Liver (tissue), 9 donors: ENCODE measurements around the gene MED22. TPM values are rescaled to one million over a fixed set of nuclear protein-coding genes. Genes with fewer than 3 reads are reported as not detected.

Experiments used
- DNase-seq: peaks from one replicate; pipeline ENCODE4 v3.0.0-alpha.2; 2017; ENCODE audit warnings: low spot score
- H3K27ac ChIP-seq, 2 donors: one replicate each; pipeline ENCODE4 v1.7.0; 2013; ENCODE audit warnings: inconsistent platforms in 2 of 2, low read length in 2 of 2, control low read depth in 1 of 2, low read depth in 1 of 2, mild to moderate bottlenecking in 1 of 2
- H3K27me3 ChIP-seq, 4 donors: one replicate each; pipeline versions ENCODE4 v1.6.1 to v1.7.0; 2013; ENCODE audit warnings: low read length in 3 of 4, inconsistent platforms in 1 of 4, mild to moderate bottlenecking in 1 of 4, moderate library complexity in 1 of 4; ENCODE audit not compliant: control insufficient read depth in 4 of 4, insufficient read depth in 4 of 4
- H3K36me3 ChIP-seq, 4 donors: one replicate each; pipeline versions ENCODE4 v1.6.1 to v1.7.0; 2013; ENCODE audit warnings: low read length in 3 of 4, mild to moderate bottlenecking in 3 of 4, low read depth in 1 of 4, moderate library complexity in 1 of 4; ENCODE audit not compliant: control insufficient read depth in 4 of 4, insufficient read depth in 3 of 4
- H3K4me1 ChIP-seq, 4 donors: one replicate each; pipeline versions ENCODE4 v1.6.1 to v1.7.0; 2013; ENCODE audit warnings: low read length in 3 of 4, mild to moderate bottlenecking in 3 of 4, moderate library complexity in 1 of 4; ENCODE audit not compliant: control insufficient read depth in 4 of 4, insufficient read depth in 4 of 4
- H3K4me3 ChIP-seq, 3 donors: one replicate each; pipeline versions ENCODE4 v1.6.1 to v1.7.0; 2013; ENCODE audit warnings: low read length in 3 of 3, control low read depth in 1 of 3, low read depth in 1 of 3, mild to moderate bottlenecking in 1 of 3
- H3K9ac ChIP-seq, 2 donors: one replicate each; pipeline ENCODE4 v1.7.0; 2013; ENCODE audit warnings: low read length in 2 of 2, mild to moderate bottlenecking in 2 of 2, moderate library complexity in 2 of 2, control low read depth in 1 of 2, low read depth in 1 of 2
- H3K9me3 ChIP-seq, 4 donors: one replicate each; pipeline versions ENCODE4 v1.6.1 to v1.7.0; 2013; ENCODE audit warnings: low read length in 3 of 4; ENCODE audit not compliant: control insufficient read depth in 4 of 4
- ATF3 ChIP-seq: IDR thresholded peaks from 2 replicates; pipeline ENCODE4 v1.6.1; 2016; ENCODE audit warnings: antibody characterized with exemption
- EGR1 ChIP-seq, 2 donors: IDR thresholded peaks; 2 replicates each; pipeline ENCODE4 v1.6.1; 2016 to 2018; ENCODE audit warnings: antibody characterized with exemption in 2 of 2, low read depth in 2 of 2
- FOXA1 ChIP-seq: IDR thresholded peaks from 2 replicates; pipeline ENCODE4 v1.6.1; 2016; ENCODE audit warnings: antibody characterized with exemption
- FOXA2 ChIP-seq: IDR thresholded peaks from 2 replicates; pipeline ENCODE4 v1.6.1; 2016; ENCODE audit warnings: antibody characterized with exemption
- GABPA ChIP-seq, 2 donors: IDR thresholded peaks in 1 of 2; conservative IDR thresholded peaks in 1 of 2; 2 replicates each; pipeline ENCODE4 v1.6.1; 2016; ENCODE audit warnings: antibody characterized with exemption in 2 of 2, mild to moderate bottlenecking in 1 of 2, moderate library complexity in 1 of 2
- HNF4A ChIP-seq, 2 donors: conservative IDR thresholded peaks; 2 replicates each; pipeline ENCODE4 v1.6.1; 2016; ENCODE audit warnings: antibody characterized with exemption in 2 of 2, mild to moderate bottlenecking in 2 of 2
- HNF4G ChIP-seq: IDR thresholded peaks from 2 replicates; pipeline ENCODE4 v1.6.1; 2016; ENCODE audit warnings: antibody characterized with exemption
- JUND ChIP-seq, 2 donors: IDR thresholded peaks; 2 replicates each; pipeline ENCODE4 v1.6.1; 2016; ENCODE audit warnings: antibody characterized with exemption in 2 of 2
- NR2F2 ChIP-seq: IDR thresholded peaks from 2 replicates; pipeline ENCODE4 v1.6.1; 2016; ENCODE audit warnings: antibody characterized with exemption
- RAD21 ChIP-seq, 2 donors: IDR thresholded peaks; 2 replicates each; pipeline ENCODE4 v1.6.1; 2016; ENCODE audit warnings: antibody characterized with exemption in 2 of 2, mild to moderate bottlenecking in 2 of 2
- RXRA ChIP-seq, 2 donors: IDR thresholded peaks; 2 replicates each; pipeline ENCODE4 v1.6.1; 2017 to 2018; ENCODE audit warnings: antibody characterized with exemption in 2 of 2, mild to moderate bottlenecking in 1 of 2
- SP1 ChIP-seq: IDR thresholded peaks from 2 replicates; pipeline ENCODE4 v1.6.1; 2018; ENCODE audit warnings: antibody characterized with exemption, mild to moderate bottlenecking
- TAF1 ChIP-seq: conservative IDR thresholded peaks from 2 replicates; pipeline ENCODE4 v1.6.1; 2016; ENCODE audit warnings: antibody characterized with exemption, mild to moderate bottlenecking
- YY1 ChIP-seq: IDR thresholded peaks from 2 replicates; pipeline ENCODE4 v1.6.1; 2016; ENCODE audit warnings: antibody characterized with exemption, mild to moderate bottlenecking
- ZBTB33 ChIP-seq: IDR thresholded peaks from 2 replicates; pipeline ENCODE4 v1.6.1; 2016; ENCODE audit warnings: antibody characterized with exemption
- WGBS: extraction: QIAGEN DNeasy Blood & Tissue Kit; methylation state at CpG from one replicate; pipeline ENCODE4 v1.1.7; 2013; 5-methylcytosine and 5-hydroxymethylcytosine counted together
- polyA plus RNA-seq, 2 donors: library from polyadenylated mRNA; stranded (reverse) in 1 of 2; unstranded in 1 of 2; fragments of 200-250 nt in 1 of 2; fragments of >200 nt in 1 of 2; fragmentation: Nextera tagmentation in 1 of 2; extraction: Ambion mirVana in 1 of 2; gene quantifications; one replicate each; pipeline versions ENCODE4 v1.2.1 to v1.2.3, GENCODE V29; 2013 to 2015
- total RNA-seq, 2 donors: library from RNA; depleted of rRNA; stranded (reverse); fragments of >200 nt; gene quantifications; one replicate each; pipeline ENCODE4 v1.2.3, GENCODE V29; 2014
- TF ChIP-seq, protein P1 (sequence below): IDR thresholded peaks from 2 replicates; pipeline ENCODE4 v1.6.1; 2016; ENCODE audit warnings: antibody characterized with exemption, mild to moderate bottlenecking
- donor health status: healthy.
- donor health status: healthy.
- donor health status: healthy.
- donor health status: healthy.
- donor health status: healthy.

MED22 gene
- total and polyA plus RNA-seq, 4 donors, result 3.1 to 10.3 (median 9.9) TPM

DNA sequence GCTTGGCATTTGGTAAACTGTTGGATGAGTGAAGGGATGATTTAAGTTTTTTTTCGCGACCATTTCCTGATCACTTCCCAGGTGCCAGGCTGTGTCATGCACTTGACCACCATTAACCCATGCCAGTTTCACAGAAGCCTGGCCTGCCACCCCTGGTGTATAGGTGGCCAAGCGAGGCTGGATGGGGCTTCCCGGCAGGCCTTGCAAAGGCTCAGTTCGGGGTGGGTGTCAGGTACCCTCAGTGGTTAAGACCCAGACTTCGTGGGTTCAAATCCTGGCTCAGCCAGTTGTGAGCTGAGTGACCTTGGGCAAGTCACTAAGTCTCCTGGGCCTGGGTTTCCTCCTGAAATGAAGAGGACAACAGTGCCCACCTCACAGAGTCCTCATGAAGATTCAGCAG is 2.3 kb downstream of the MED22 start:
- H3K27ac ChIP-seq, result no peak overlapping the region
- TF ChIP-seq EGR1 (IDR thresholded peaks at IDR 0.05; ENCODE audit: low read depth in 2 of 2), result no peak
- TF ChIP-seq RXRA (IDR thresholded peaks at IDR 0.05), result no peak
- TF ChIP-seq ATF3, result no peak
- TF ChIP-seq HNF4A (conservative IDR thresholded peaks at IDR 0.05), result no peak
- TF ChIP-seq NR2F2, result no peak
- TF ChIP-seq, protein P1, sequence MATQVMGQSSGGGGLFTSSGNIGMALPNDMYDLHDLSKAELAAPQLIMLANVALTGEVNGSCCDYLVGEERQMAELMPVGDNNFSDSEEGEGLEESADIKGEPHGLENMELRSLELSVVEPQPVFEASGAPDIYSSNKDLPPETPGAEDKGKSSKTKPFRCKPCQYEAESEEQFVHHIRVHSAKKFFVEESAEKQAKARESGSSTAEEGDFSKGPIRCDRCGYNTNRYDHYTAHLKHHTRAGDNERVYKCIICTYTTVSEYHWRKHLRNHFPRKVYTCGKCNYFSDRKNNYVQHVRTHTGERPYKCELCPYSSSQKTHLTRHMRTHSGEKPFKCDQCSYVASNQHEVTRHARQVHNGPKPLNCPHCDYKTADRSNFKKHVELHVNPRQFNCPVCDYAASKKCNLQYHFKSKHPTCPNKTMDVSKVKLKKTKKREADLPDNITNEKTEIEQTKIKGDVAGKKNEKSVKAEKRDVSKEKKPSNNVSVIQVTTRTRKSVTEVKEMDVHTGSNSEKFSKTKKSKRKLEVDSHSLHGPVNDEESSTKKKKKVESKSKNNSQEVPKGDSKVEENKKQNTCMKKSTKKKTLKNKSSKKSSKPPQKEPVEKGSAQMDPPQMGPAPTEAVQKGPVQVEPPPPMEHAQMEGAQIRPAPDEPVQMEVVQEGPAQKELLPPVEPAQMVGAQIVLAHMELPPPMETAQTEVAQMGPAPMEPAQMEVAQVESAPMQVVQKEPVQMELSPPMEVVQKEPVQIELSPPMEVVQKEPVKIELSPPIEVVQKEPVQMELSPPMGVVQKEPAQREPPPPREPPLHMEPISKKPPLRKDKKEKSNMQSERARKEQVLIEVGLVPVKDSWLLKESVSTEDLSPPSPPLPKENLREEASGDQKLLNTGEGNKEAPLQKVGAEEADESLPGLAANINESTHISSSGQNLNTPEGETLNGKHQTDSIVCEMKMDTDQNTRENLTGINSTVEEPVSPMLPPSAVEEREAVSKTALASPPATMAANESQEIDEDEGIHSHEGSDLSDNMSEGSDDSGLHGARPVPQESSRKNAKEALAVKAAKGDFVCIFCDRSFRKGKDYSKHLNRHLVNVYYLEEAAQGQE, result no peak
- no peak for TF ChIP-seq RAD21 (IDR thresholded peaks at IDR 0.05)
- no peak for TF ChIP-seq GABPA (IDR thresholded peaks at IDR 0.05 in 1 of 2, conservative IDR thresholded peaks at IDR 0.05 in 1 of 2)
- no peak for TF ChIP-seq ZBTB33
- TF ChIP-seq JUND (IDR thresholded peaks at IDR 0.05), result no peak
- no peak for TF ChIP-seq FOXA1
- TF ChIP-seq SP1, result no peak
- no peak for TF ChIP-seq TAF1
- TF ChIP-seq HNF4G, result no peak
- H3K9me3 ChIP-seq, result no peaks in the 10 kb centered on the region
- no peak for DNase-seq
- H3K27me3 ChIP-seq, result no peaks in the 10 kb centered on the region
- no peak overlapping the region for H3K4me3 ChIP-seq
- H3K4me1 ChIP-seq, result peaks cover 4 to 25% (median 14%) of the 10 kb centered on the region in 4 donors
- WGBS, result 96% methylated on average over 6 of the region's 6 CpGs
- H3K36me3 ChIP-seq, result peaks cover 0 to 44% (median 14%) of the 10 kb centered on the region in 4 donors
- H3K9ac ChIP-seq, result no peak overlapping the region

- no peak overlapping the region for H3K27ac ChIP-seq
- H3K36me3 ChIP-seq, result peaks cover 0 to 42% (median 9%) of the 10 kb centered on the region in 4 donors
- H3K4me1 ChIP-seq, result peaks cover 4 to 25% (median 14%) of the 10 kb centered on the region in 4 donors
- no peak for DNase-seq
- TF ChIP-seq, protein P1, result no peak
- no peak for TF ChIP-seq HNF4A (conservative IDR thresholded peaks at IDR 0.05)
- no peak for TF ChIP-seq ATF3
- TF ChIP-seq FOXA2, result no peak
- no peak for TF ChIP-seq FOXA1
- no peak for TF ChIP-seq TAF1
- no peak for TF ChIP-seq JUND (IDR thresholded peaks at IDR 0.05)
- no peak for TF ChIP-seq RXRA (IDR thresholded peaks at IDR 0.05)
- TF ChIP-seq ZBTB33, result no peak
- no peak for TF ChIP-seq YY1
- no peak overlapping the region for H3K4me3 ChIP-seq
- no peaks in the 10 kb centered on the region for H3K27me3 ChIP-seq
- 97% methylated on average over 12 of the region's 12 CpGs for WGBS
- no peak overlapping the region for H3K9ac ChIP-seq
- no peaks in the 10 kb centered on the region for H3K9me3 ChIP-seq
Observed at GRCh38 chr9:133344979-133345378, 3.0 kb downstream of the MED22 start.
